H1 (cell line): ENCODE data around the gene SLC25A51. TPM values are rescaled to one million over a fixed set of nuclear protein-coding genes. Genes with fewer than 3 reads are reported as not detected.

ENCODE experiments used
- CBX8 ChIP-seq: fragments of 300-800, 300-1000 bp; sonication (generic); IDR thresholded peaks from 2 replicates; pipeline ENCODE4 v1.7.1; 2016; ENCODE audit warnings: low read depth, low read length, borderline replicate concordance
- FOSL1 ChIP-seq: IDR thresholded peaks from 2 replicates; pipeline ENCODE4 v1.6.1; 2011; ENCODE audit warnings: mild to moderate bottlenecking, low read depth, low read length, moderate library complexity; ENCODE audit not compliant: insufficient read depth
- PHF8 ChIP-seq: fragments of 200-600 bp; sonication (generic); conservative IDR thresholded peaks from 2 replicates; pipeline ENCODE4 v1.7.1; 2012; ENCODE audit warnings: low read depth, mild to moderate bottlenecking, inconsistent platforms, low read length, moderate library complexity
- polyA plus RNA-seq, 7 experiments: library from polyadenylated mRNA; depleted of rRNA in 3 of 7; stranded (reverse) in 5 of 7; unstranded in 2 of 7; fragments of >200 nt in 5 of 7; fragments of 200-250 nt in 2 of 7; gene quantifications; 1 replicate in 5 of 7; 2 replicates in 1 of 7; 4 replicates in 1 of 7; pipeline versions ENCODE4 v1.2.1 to v1.2.3, GENCODE V29; 2011 to 2013; ENCODE audit warnings: missing spikeins in 2 of 7, mixed read lengths in 2 of 7
- total RNA-seq: library from RNA; stranded (reverse); fragmentation: NEBNext Ultra II Directional; extraction: Animal tissue kit (Norgen Biotek cat#: 25700); gene quantifications from 2 replicates; pipeline ENCODE4 v1.2.1, GENCODE V29; 2021
- TF ChIP-seq, protein P1 (sequence below): fragments of 300-600 bp; sonication (generic); IDR thresholded peaks from 2 replicates; pipeline ENCODE4 v1.7.1; 2012; ENCODE audit warnings: low read length, moderate library complexity, mild to moderate bottlenecking, inconsistent platforms; ENCODE audit not compliant: insufficient replicate concordance
- TF ChIP-seq, protein P2 (sequence below): IDR thresholded peaks from 2 replicates; pipeline ENCODE4 v1.6.1; 2011; ENCODE audit warnings: low read depth, mild to moderate bottlenecking, low read length; ENCODE audit not compliant: insufficient read depth

The SLC25A51 gene
- total and polyA plus RNA-seq, 2 of the 8 experiments (the other 6 are each of a cell fraction or from before 2014, with no cell fraction given): 8.0 to 14.5 TPM

DNA sequence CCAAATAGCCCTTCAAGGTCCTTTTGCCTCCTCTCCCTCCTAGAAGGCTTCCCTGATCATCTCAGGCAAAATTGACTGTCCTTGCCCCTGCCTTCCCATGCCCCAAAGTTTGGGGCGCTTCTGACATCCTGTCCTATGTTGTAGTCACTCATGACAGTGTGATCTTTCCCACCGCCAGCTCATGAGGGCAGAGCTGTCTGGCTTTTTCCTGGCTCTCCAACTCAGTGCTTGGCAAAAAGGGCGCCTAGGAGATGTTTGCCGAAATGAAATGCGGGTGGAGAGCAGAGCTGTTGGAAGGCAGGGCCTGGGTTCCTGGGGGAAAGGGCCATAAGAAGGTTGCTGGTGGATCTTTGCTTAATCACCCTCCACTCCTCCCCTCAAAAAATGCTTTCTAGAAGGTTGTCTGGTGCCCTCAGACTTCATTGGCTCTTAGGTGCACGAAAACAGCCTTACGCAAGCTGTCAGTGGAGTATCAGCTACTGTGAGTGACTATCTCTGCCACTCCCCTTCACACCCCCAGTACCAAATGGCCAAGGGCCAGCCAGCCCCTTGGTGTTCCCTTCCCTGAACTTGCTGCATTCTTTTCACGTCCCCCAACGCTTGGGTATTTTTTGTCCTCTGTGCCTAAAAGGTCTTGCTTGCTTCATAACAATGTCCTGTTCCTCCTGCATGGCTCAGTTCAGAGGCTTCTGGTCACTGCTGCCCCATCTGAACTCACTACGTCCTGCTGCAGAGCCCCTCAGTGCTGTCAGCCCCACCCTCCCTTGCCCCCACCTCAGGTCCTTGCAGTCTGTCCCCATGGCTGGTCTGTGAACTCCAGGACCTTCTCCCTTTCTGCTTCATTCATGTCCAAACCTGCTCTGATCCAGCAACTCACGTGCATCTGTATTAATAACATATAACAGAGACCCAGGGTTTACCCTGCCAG lies 2.6 kb upstream of the SLC25A51 start (continued):
- TF ChIP-seq, protein P1, sequence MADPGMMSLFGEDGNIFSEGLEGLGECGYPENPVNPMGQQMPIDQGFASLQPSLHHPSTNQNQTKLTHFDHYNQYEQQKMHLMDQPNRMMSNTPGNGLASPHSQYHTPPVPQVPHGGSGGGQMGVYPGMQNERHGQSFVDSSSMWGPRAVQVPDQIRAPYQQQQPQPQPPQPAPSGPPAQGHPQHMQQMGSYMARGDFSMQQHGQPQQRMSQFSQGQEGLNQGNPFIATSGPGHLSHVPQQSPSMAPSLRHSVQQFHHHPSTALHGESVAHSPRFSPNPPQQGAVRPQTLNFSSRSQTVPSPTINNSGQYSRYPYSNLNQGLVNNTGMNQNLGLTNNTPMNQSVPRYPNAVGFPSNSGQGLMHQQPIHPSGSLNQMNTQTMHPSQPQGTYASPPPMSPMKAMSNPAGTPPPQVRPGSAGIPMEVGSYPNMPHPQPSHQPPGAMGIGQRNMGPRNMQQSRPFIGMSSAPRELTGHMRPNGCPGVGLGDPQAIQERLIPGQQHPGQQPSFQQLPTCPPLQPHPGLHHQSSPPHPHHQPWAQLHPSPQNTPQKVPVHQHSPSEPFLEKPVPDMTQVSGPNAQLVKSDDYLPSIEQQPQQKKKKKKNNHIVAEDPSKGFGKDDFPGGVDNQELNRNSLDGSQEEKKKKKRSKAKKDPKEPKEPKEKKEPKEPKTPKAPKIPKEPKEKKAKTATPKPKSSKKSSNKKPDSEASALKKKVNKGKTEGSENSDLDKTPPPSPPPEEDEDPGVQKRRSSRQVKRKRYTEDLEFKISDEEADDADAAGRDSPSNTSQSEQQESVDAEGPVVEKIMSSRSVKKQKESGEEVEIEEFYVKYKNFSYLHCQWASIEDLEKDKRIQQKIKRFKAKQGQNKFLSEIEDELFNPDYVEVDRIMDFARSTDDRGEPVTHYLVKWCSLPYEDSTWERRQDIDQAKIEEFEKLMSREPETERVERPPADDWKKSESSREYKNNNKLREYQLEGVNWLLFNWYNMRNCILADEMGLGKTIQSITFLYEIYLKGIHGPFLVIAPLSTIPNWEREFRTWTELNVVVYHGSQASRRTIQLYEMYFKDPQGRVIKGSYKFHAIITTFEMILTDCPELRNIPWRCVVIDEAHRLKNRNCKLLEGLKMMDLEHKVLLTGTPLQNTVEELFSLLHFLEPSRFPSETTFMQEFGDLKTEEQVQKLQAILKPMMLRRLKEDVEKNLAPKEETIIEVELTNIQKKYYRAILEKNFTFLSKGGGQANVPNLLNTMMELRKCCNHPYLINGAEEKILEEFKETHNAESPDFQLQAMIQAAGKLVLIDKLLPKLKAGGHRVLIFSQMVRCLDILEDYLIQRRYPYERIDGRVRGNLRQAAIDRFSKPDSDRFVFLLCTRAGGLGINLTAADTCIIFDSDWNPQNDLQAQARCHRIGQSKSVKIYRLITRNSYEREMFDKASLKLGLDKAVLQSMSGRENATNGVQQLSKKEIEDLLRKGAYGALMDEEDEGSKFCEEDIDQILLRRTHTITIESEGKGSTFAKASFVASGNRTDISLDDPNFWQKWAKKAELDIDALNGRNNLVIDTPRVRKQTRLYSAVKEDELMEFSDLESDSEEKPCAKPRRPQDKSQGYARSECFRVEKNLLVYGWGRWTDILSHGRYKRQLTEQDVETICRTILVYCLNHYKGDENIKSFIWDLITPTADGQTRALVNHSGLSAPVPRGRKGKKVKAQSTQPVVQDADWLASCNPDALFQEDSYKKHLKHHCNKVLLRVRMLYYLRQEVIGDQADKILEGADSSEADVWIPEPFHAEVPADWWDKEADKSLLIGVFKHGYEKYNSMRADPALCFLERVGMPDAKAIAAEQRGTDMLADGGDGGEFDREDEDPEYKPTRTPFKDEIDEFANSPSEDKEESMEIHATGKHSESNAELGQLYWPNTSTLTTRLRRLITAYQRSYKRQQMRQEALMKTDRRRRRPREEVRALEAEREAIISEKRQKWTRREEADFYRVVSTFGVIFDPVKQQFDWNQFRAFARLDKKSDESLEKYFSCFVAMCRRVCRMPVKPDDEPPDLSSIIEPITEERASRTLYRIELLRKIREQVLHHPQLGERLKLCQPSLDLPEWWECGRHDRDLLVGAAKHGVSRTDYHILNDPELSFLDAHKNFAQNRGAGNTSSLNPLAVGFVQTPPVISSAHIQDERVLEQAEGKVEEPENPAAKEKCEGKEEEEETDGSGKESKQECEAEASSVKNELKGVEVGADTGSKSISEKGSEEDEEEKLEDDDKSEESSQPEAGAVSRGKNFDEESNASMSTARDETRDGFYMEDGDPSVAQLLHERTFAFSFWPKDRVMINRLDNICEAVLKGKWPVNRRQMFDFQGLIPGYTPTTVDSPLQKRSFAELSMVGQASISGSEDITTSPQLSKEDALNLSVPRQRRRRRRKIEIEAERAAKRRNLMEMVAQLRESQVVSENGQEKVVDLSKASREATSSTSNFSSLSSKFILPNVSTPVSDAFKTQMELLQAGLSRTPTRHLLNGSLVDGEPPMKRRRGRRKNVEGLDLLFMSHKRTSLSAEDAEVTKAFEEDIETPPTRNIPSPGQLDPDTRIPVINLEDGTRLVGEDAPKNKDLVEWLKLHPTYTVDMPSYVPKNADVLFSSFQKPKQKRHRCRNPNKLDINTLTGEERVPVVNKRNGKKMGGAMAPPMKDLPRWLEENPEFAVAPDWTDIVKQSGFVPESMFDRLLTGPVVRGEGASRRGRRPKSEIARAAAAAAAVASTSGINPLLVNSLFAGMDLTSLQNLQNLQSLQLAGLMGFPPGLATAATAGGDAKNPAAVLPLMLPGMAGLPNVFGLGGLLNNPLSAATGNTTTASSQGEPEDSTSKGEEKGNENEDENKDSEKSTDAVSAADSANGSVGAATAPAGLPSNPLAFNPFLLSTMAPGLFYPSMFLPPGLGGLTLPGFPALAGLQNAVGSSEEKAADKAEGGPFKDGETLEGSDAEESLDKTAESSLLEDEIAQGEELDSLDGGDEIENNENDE: no peak
- TF ChIP-seq PHF8 (no peak), FOSL1 (no peak), CBX8 (no peak)
- TF ChIP-seq, protein P2, sequence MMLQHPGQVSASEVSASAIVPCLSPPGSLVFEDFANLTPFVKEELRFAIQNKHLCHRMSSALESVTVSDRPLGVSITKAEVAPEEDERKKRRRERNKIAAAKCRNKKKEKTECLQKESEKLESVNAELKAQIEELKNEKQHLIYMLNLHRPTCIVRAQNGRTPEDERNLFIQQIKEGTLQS: no peak
